Heart left ventricle (tissue), 16 donors: Measurements from ENCODE around the gene XAB2. TPM values are rescaled to one million over a fixed set of nuclear protein-coding genes. Genes with fewer than 3 reads are reported as not detected.

Experiments used
- ATAC-seq, 4 donors: fragments of 200-7000 bp; cut with Tn5 transposase; one replicate each; pipeline ENCODE4 v1.9.1; 2020 to 2022; ENCODE audit warnings: moderate library complexity in 4 of 4, mild to moderate bottlenecking in 3 of 4, moderate number of reproducible peaks in 1 of 4
- DNase-seq, 5 donors: peaks; one replicate each; pipeline ENCODE4 v3.0.0-alpha.2; 2020
- H3K27ac ChIP-seq, 12 donors: fragments of 200-600 bp; sonication (generic) in 4 of 12; one replicate each; pipeline versions ENCODE4 v1.5.0 to v1.8.0; 2016 to 2022; ENCODE audit warnings: mild to moderate bottlenecking in 2 of 12
- H3K27me3 ChIP-seq, 9 donors: fragments of 200-600 bp; sonication (generic) in 2 of 9; one replicate each; pipeline versions ENCODE4 v1.5.1 to v1.8.0; 2016 to 2022; ENCODE audit warnings: mild to moderate bottlenecking in 3 of 9
- H3K36me3 ChIP-seq, 9 donors: fragments of 200-600 bp; sonication (generic) in 2 of 9; one replicate each; pipeline versions ENCODE4 v1.5.0 to v1.8.0; 2018 to 2022; ENCODE audit warnings: mild to moderate bottlenecking in 2 of 9
- H3K4me1 ChIP-seq, 12 donors: fragments of 200-600 bp; sonication (generic) in 4 of 12; one replicate each; pipeline versions ENCODE4 v1.5.0 to v1.8.0; 2016 to 2022; ENCODE audit warnings: mild to moderate bottlenecking in 3 of 12
- H3K4me3 ChIP-seq, 12 donors: fragments of 200-600 bp; sonication (generic) in 4 of 12; one replicate each; pipeline versions ENCODE4 v1.5.0 to v1.8.0; 2017 to 2022; ENCODE audit warnings: mild to moderate bottlenecking in 9 of 12, moderate library complexity in 4 of 12
- H3K9me3 ChIP-seq, 12 donors: fragments of 200-600 bp; sonication (generic) in 4 of 12; one replicate each; pipeline versions ENCODE4 v1.5.0 to v1.8.0; 2016 to 2022; ENCODE audit warnings: mild to moderate bottlenecking in 1 of 12
- CTCF ChIP-seq, 12 donors: fragments of 200-600 bp; sonication (generic) in 4 of 12; IDR thresholded peaks; one replicate each; pipeline versions ENCODE4 v1.5.0 to v1.8.0; 2018 to 2022; ENCODE audit warnings: antibody characterized with exemption in 12 of 12, mild to moderate bottlenecking in 5 of 12
- POLR2A ChIP-seq, 2 donors: fragments of 450-650 bp; IDR thresholded peaks; one replicate each; pipeline ENCODE4 v1.6.1; 2017; ENCODE audit warnings: antibody characterized with exemption in 2 of 2, mild to moderate bottlenecking in 2 of 2, moderate library complexity in 2 of 2
- WGBS, 4 donors: extraction: QIAGEN DNeasy Blood & Tissue Kit in 2 of 4; methylation state at CpG; one replicate each; pipeline versions ENCODE4 v1.1.5 to v1.1.7; 2013 to 2018; 5-methylcytosine and 5-hydroxymethylcytosine counted together
- intact Hi-C, 10 donors: fragments of 100-400 bp; cut with DNase I; formaldehyde crosslinking; loops; one replicate each; pipeline versions ENCODE4 v1.11.1 to v1.14.2; 2022
- long read RNA-seq, 3 donors: library from polyadenylated mRNA; unstranded; transcript quantifications; one replicate each; pipeline ENCODE4 v2.0.0, GENCODE V29; 2020 to 2021
- polyA plus RNA-seq, 2 donors: library from polyadenylated mRNA; stranded (reverse); fragments of 200-250 nt; gene quantifications; one replicate each; pipeline ENCODE4 v1.2.3, GENCODE V29; 2013
- total RNA-seq, 9 donors: library from RNA; depleted of rRNA in 2 of 9; stranded (reverse); fragments of >200 nt in 2 of 9; fragmentation: NEBNext Ultra II Directional in 3 of 9; extraction: Animal tissue kit (Norgen Biotek cat#: 25700) in 3 of 9; gene quantifications; one replicate each; pipeline versions ENCODE4 v1.1.0 to v1.2.4, GENCODE V29; 2016 to 2023
- donor health status: ischemic (EF 13 %, LVEDD 7.1; RV severe dilation, severe dysfunction).
- donor health status: healthy with polysubstance abuse.
- donor health status: DM: no; HTN: yes; CAD: no.
- donor health status: DM: no; HTN: no; CAD: no.
- donor health status: ischemic (EF 25% LVEDD 6.9; RV normal size, moderate dysfunction).
- donor health status: ischemic (EF 25% LVEDD 5.7; RV mildly dilated, moderate dysfunction).
- donor health status: healthy.
- donor health status: DM: yes; HTN: yes; CAD: no.
- donor health status: ischemic (EF 35%, LVEDD 5.7; RV mildly dilated, moderate dysfunction).
- donor health status: nonischemic (EF 11% LVEDD 7.7; RV severe dilation, severe dysfunction).
- donor health status: DM: yes; HTN: yes; CAD: no.
- donor health status: PGD.
- donor health status: ischemic (EF 29% LVEDD 5.4; RV normal size, mild dysfunction).
- donor health status: nonischemic (EF 23%, LVEDD 6.1; RV moderate dilation, normal function).

XAB2 gene
- total RNA-seq (10 to 100 TPM; 16.3 to 36.2 (median 23.6) TPM), polyA plus RNA-seq (10 to 100 TPM; 19.9 to 25.0 TPM)
- long read RNA-seq, donor 1, transcript XAB2-201 (19 exons, 2,667 nt), result major isoform, 9 of 21 reads
- long read RNA-seq, donor 1, partial matches to known transcripts, result 9 of 21 reads
- long read RNA-seq, donor 1, other reads (novel, unspliced or antisense), result 3 of 21 reads
- long read RNA-seq, donor 2, transcript XAB2-201 (19 exons, 2,667 nt), result major isoform, 9 of 12 reads
- long read RNA-seq, donor 2, partial matches to known transcripts, result 3 of 12 reads
- long read RNA-seq, donor 2, other reads (novel, unspliced or antisense), result 0 of 12 reads
- long read RNA-seq, donor 3, partial matches to known transcripts, result 12 of 17 reads
- long read RNA-seq, donor 3, other reads (novel, unspliced or antisense), result 1 of 17 reads

- Histone ChIP-seq H3K36me3 (peaks cover 0 to 36% (median 18%) of the 10 kb centered on the region in 9 donors), H3K9me3 (no peaks in the 10 kb centered on the region), H3K4me1 (peaks cover 3 to 36% (median 25%) of the 10 kb centered on the region in 12 donors), H3K27me3 (no peaks in the 10 kb centered on the region), H3K4me3 (peak within 1 kb of the TSS; percentile 62 to 100 (median 92)), H3K27ac (peak within 1 kb of the TSS in 11 of 12 donors; percentile 53 to 87 (median 78))
- ATAC-seq (peak; percentile 98 to 99 (median 99)), DNase-seq (peak; percentile 95 to 98 (median 97))
- intact Hi-C loops, result loop anchor here in 1 of 10 donors (5.0 kb wide), 1 partner anchor 562 kb away; the partner anchor contains the start of gene ZNF557
- TF ChIP-seq CTCF (IDR thresholded peaks at IDR 0.05), result no peak
- TF ChIP-seq POLR2A (IDR thresholded peaks at IDR 0.05), result peak in 1 of 2 donors; percentile 75
- WGBS, 4 donors, result 0 to 1% (median 0%) methylated on average over 37 to 40 of the region's 40 CpGs
Observed at GRCh38 chr19:7629347-7630054, at the start of gene XAB2, which contains the start of gene PET100. Gene XAB2, minus strand, starts transcription at chr19:7629545. Its CDS starts 18 bp downstream, at chr19:7629527. Gene PET100, plus strand, starts transcription at chr19:7629793. Its CDS starts 41 bp downstream, at chr19:7629834.

GRCh38 chr19:7677669-7678311 is 48.4 kb upstream of the XAB2 start:
- H3K27me3 ChIP-seq, result peaks cover 0 to 30% (median 6%) of the 10 kb centered on the region in 9 donors
- peaks cover 0 to 41% (median 8%) of the 10 kb centered on the region in 12 donors for H3K4me1 ChIP-seq
- intact Hi-C loops, result loop anchor here in 6 of 10 donors (2.0 to 10.0 kb wide), 6 partner anchors 25 to 325 kb away; no protein-coding TSS in a partner anchor
- no peak overlapping the region for H3K4me3 ChIP-seq
- no peak for ATAC-seq
- no peak for DNase-seq
- H3K27ac ChIP-seq, result no peak overlapping the region
- peaks cover 0 to 7% (median 0%) of the 10 kb centered on the region in 12 donors for H3K9me3 ChIP-seq
- TF ChIP-seq CTCF (IDR thresholded peaks at IDR 0.05), result no peak
- no peak for TF ChIP-seq POLR2A (IDR thresholded peaks at IDR 0.05)
- WGBS, 4 donors, result 23 to 37% (median 28%) methylated on average over 12 of the region's 12 CpGs
- H3K36me3 ChIP-seq, result peaks cover 0 to 8% (median 6%) of the 10 kb centered on the region in 9 donors

- 35 to 42% (median 41%) methylated on average over 10 of the region's 10 CpGs for WGBS, 4 donors
- ATAC-seq (no peak), DNase-seq (no peak)
- no peaks in the 10 kb centered on the region for H3K36me3 ChIP-seq
- peaks cover 0 to 34% (median 3%) of the 10 kb centered on the region in 12 donors for H3K4me1 ChIP-seq
- intact Hi-C loops, result loop anchor here in 6 of 10 donors (5.0 to 10.0 kb wide), 5 partner anchors 105 to 325 kb away; no protein-coding TSS in a partner anchor
- peaks cover 0 to 36% (median 7%) of the 10 kb centered on the region in 9 donors for H3K27me3 ChIP-seq
- TF ChIP-seq POLR2A (IDR thresholded peaks at IDR 0.05), result no peak
- TF ChIP-seq CTCF (IDR thresholded peaks at IDR 0.05), result no peak
- no peak within 1 kb of the TSS for H3K27ac ChIP-seq
- no peak within 1 kb of the TSS for H3K4me3 ChIP-seq
- H3K9me3 ChIP-seq, result peaks cover 0 to 7% (median 0%) of the 10 kb centered on the region in 12 donors
Observed at GRCh38 chr19:7676854-7677253, 47.5 kb upstream of the XAB2 start, which contains the start of gene MCEMP1. Gene MCEMP1, plus strand, starts transcription at chr19:7677090. Its CDS starts 31 bp downstream, at chr19:7677121.
